HG03097 (cell line): Measurements from ENCODE around the gene EIF1.
"Not testable (repeated sequence)": the region's sequence is repeated elsewhere in the genome, so short reads cannot be mapped to it uniquely, and the experiment has no call there.

ENCODE experiments used
- ATAC-seq: cut with Tn5 transposase; IDR thresholded peaks from one replicate; pipeline ENCODE4 v1.9.1; 2021; ENCODE audit not compliant: unreplicated experiment, low FRiP score

EIF1 gene

GRCh38 chr17:41688641-41689496, at the start of gene EIF1:
EIF1 (plus strand) TSS chr17:41688885; CDS start chr17:41689039, 154 bp downstream.
- ATAC-seq, result peak; percentile 79

- ATAC-seq, result no peak
Measured at GRCh38 chr17:41638941-41639340, 49.7 kb upstream of the EIF1 start.

- no peak for ATAC-seq
Measured at GRCh38 chr17:41639492-41640473, 48.9 kb upstream of the EIF1 start.

- ATAC-seq, result not testable (repeated sequence)
Measured at GRCh38 chr17:41640596-41640995, 48.1 kb upstream of the EIF1 start.

GRCh38 chr17:41642252-41643156, 46.2 kb upstream of the EIF1 start:
- ATAC-seq, result no peak

- ATAC-seq, result no peak
Measured at GRCh38 chr17:41647038-41647813, 41.5 kb upstream of the EIF1 start.

- ATAC-seq, result no peak
Measured at GRCh38 chr17:41647940-41648410, 40.7 kb upstream of the EIF1 start.

- no peak for ATAC-seq
Measured at GRCh38 chr17:41648411-41649195, 40.1 kb upstream of the EIF1 start.

- no peak for ATAC-seq
Measured at GRCh38 chr17:41649923-41650519, 38.7 kb upstream of the EIF1 start.

- no peak for ATAC-seq
Measured at GRCh38 chr17:41650794-41651624, 37.7 kb upstream of the EIF1 start.

- ATAC-seq, result no peak
Measured at GRCh38 chr17:41651625-41652460, 36.8 kb upstream of the EIF1 start.

- no peak for ATAC-seq
Measured at GRCh38 chr17:41652461-41652970, 36.2 kb upstream of the EIF1 start.

- no peak for ATAC-seq
Measured at GRCh38 chr17:41653421-41653820, 35.3 kb upstream of the EIF1 start.

GRCh38 chr17:41653892-41654677, 34.6 kb upstream of the EIF1 start:
- no peak for ATAC-seq
